SK-N-SH (cell line): ENCODE measurements around the gene EPHX1. TPM values are rescaled to one million over a fixed set of nuclear protein-coding genes. Genes with fewer than 3 reads are reported as not detected.

Experiments
- CTCF ChIA-PET: fragments of 300-600, 350-600 bp; formaldehyde crosslinking; extraction: SDS; loops from one replicate; lab custom pipeline; 2021; lab: Yijun Ruan, JAX
- POLR2A ChIA-PET: fragments of 350-600 bp; sonication (Branson Sonifier 250); formaldehyde crosslinking; extraction: SDS; loops from one replicate; lab custom pipeline; 2020; ENCODE audit warnings: antibody characterized with exemption, inconsistent platforms; lab: Yijun Ruan, JAX
- DNase-seq: peaks from one replicate; pipeline ENCODE4 v3.0.0; 2012
- H2AFZ ChIP-seq: fragments of 200-600 bp; sonication (generic); 2 replicates; pipeline ENCODE4 v1.8.1; 2016; ENCODE audit warnings: antibody characterized with exemption, mild to moderate bottlenecking, low read depth
- H3F3A ChIP-seq: fragments of 200-600 bp; sonication (generic); replicated peaks from 2 replicates; pipeline ENCODE3; 2016; ENCODE audit warnings: antibody characterized with exemption, mild to moderate bottlenecking; ENCODE audit not compliant: insufficient read depth
- H3K27ac ChIP-seq, 2 experiments: fragments of 200-500 bp in 1 of 2; fragments of 200-600 bp in 1 of 2; sonication (Bioruptor generic) in 1 of 2; sonication (generic), shearing (Covaris generic) in 1 of 2; 2 replicates each; pipeline versions ENCODE4 v1.5.1 to v1.6.1; 2014 to 2016; ENCODE audit warnings: low read depth in 2 of 2, inconsistent platforms in 1 of 2, low read length in 1 of 2, mild to moderate bottlenecking in 1 of 2, mixed read lengths in 1 of 2
- H3K27me3 ChIP-seq: fragments of 200-600 bp; sonication (generic), shearing (Covaris generic); 2 replicates; pipeline ENCODE4 v1.6.1; 2016; ENCODE audit warnings: mixed run types; ENCODE audit not compliant: insufficient read depth
- H3K36me3 ChIP-seq, 2 experiments: fragments of 200-500 bp in 1 of 2; fragments of 200-600 bp in 1 of 2; sonication (Bioruptor generic) in 1 of 2; sonication (generic) in 1 of 2; replicated peaks in 1 of 2; 2 replicates each; pipeline versions ENCODE3 to v1.5.1; 2014 to 2016; ENCODE audit warnings: low read length in 1 of 2, mild to moderate bottlenecking in 1 of 2; ENCODE audit not compliant: insufficient read depth in 2 of 2, control insufficient read depth in 1 of 2
- H3K4me1 ChIP-seq, 2 experiments: fragments of 200-500 bp in 1 of 2; fragments of 200-600 bp in 1 of 2; sonication (Bioruptor generic) in 1 of 2; sonication (generic), shearing (Covaris generic) in 1 of 2; 2 replicates each; pipeline versions ENCODE4 v1.5.1 to v1.6.1; 2014 to 2016; ENCODE audit warnings: low read depth in 1 of 2, low read length in 1 of 2, mixed run types in 1 of 2; ENCODE audit not compliant: insufficient read depth in 2 of 2, control insufficient read depth in 1 of 2
- H3K4me2 ChIP-seq: fragments of 200-600 bp; sonication (generic), shearing (Covaris generic); 2 replicates; pipeline ENCODE4 v1.6.1; 2017; ENCODE audit warnings: mixed run types
- H3K4me3 ChIP-seq, 2 experiments: fragments of 200-500 bp in 1 of 2; fragments of 200-600 bp in 1 of 2; sonication (Bioruptor generic) in 1 of 2; sonication (generic), shearing (Covaris generic) in 1 of 2; 2 replicates each; pipeline versions ENCODE4 v1.5.1 to v1.8.1; 2014 to 2016; ENCODE audit warnings: low read depth in 2 of 2, inconsistent platforms in 1 of 2, low read length in 1 of 2, mild to moderate bottlenecking in 1 of 2, mixed read lengths in 1 of 2, moderate library complexity in 1 of 2
- H3K79me2 ChIP-seq: fragments of 200-600 bp; sonication (generic); 2 replicates; pipeline ENCODE4 v1.8.1; 2017; ENCODE audit warnings: mild to moderate bottlenecking; ENCODE audit not compliant: insufficient read depth
- H3K9ac ChIP-seq: fragments of 200-600 bp; sonication (generic); 2 replicates; pipeline ENCODE4 v1.6.1; 2017; ENCODE audit warnings: mixed run types
- H3K9me2 ChIP-seq: fragments of 200-600 bp; sonication (generic); 2 replicates; pipeline ENCODE4 v1.6.1; 2017; ENCODE audit warnings: mixed run types
- H3K9me3 ChIP-seq: fragments of 200-600 bp; sonication (generic); 2 replicates; pipeline ENCODE4 v1.6.1; 2017; ENCODE audit warnings: mixed run types, mild to moderate bottlenecking, moderate library complexity
- H4K20me1 ChIP-seq: fragments of 200-600 bp; sonication (generic); 2 replicates; pipeline ENCODE4 v1.6.1; 2017; ENCODE audit warnings: mild to moderate bottlenecking, mixed run types; ENCODE audit not compliant: insufficient read depth
- EP300 ChIP-seq, 2 experiments: IDR thresholded peaks; 2 replicates each; pipeline versions ENCODE4 v1.4.0 to v1.6.1; 2012; ENCODE audit warnings: borderline replicate concordance in 1 of 2, low read depth in 1 of 2, low read length in 1 of 2
- FOSL2 ChIP-seq: IDR thresholded peaks from 2 replicates; pipeline ENCODE4 v1.4.0; 2012; ENCODE audit warnings: low read depth, mild to moderate bottlenecking, moderate library complexity, borderline replicate concordance
- FOXJ3 ChIP-seq: sonication (generic); formaldehyde crosslinking; IDR thresholded peaks from 2 replicates; pipeline ENCODE4 v1.5.1; 2020; ENCODE audit warnings: mild to moderate bottlenecking, missing genetic modification reagents
- GABPA ChIP-seq: IDR thresholded peaks from 2 replicates; pipeline ENCODE4 v1.4.0; 2012; ENCODE audit warnings: low read depth, mild to moderate bottlenecking
- GATA2 ChIP-seq: sonication (generic); formaldehyde crosslinking; IDR thresholded peaks from 2 replicates; pipeline ENCODE4 v1.5.0; 2020; ENCODE audit warnings: mild to moderate bottlenecking, missing genetic modification reagents
- MEF2A ChIP-seq: IDR thresholded peaks from 2 replicates; pipeline ENCODE4 v1.4.0; 2012; ENCODE audit warnings: low read depth, borderline replicate concordance
- NFIC ChIP-seq: IDR thresholded peaks from 2 replicates; pipeline ENCODE4 v1.4.0; 2012; ENCODE audit warnings: borderline replicate concordance
- NRF1 ChIP-seq: IDR thresholded peaks from 2 replicates; pipeline ENCODE4 v1.6.1; 2012; ENCODE audit warnings: low read depth, mild to moderate bottlenecking, low read length
- POLR2AphosphoS5 ChIP-seq: IDR thresholded peaks from 2 replicates; pipeline ENCODE4 v1.6.1; 2012; ENCODE audit warnings: low read depth, low read length
- RFX5 ChIP-seq: IDR thresholded peaks from 2 replicates; pipeline ENCODE4 v1.6.1; 2012; ENCODE audit warnings: mild to moderate bottlenecking, improper control_type of control experiment, low read length
- RXRA ChIP-seq: IDR thresholded peaks from 2 replicates; pipeline ENCODE4 v1.4.0; 2012; ENCODE audit warnings: low read depth, mild to moderate bottlenecking, borderline replicate concordance
- TAF1 ChIP-seq: IDR thresholded peaks from 2 replicates; pipeline ENCODE4 v1.6.1; 2012; ENCODE audit warnings: low read depth, mild to moderate bottlenecking, low read length, moderate library complexity, borderline replicate concordance
- TCF12 ChIP-seq: IDR thresholded peaks from 2 replicates; pipeline ENCODE4 v1.4.0; 2012
- TEAD4 ChIP-seq: IDR thresholded peaks from 2 replicates; pipeline ENCODE4 v1.4.0; 2012; ENCODE audit warnings: mild to moderate bottlenecking, borderline replicate concordance; ENCODE audit not compliant: insufficient read depth
- WGBS: methylation state at CpG from one replicate; pipeline ENCODE4 v1.1.6; 2017; ENCODE audit warnings: low lambda C conversion rate; 5-methylcytosine and 5-hydroxymethylcytosine counted together
- polyA plus RNA-seq, 3 experiments: library from polyadenylated mRNA; depleted of rRNA; stranded (reverse); fragments of >200 nt; gene quantifications; 2 replicates each; pipeline ENCODE4 v1.2.3, GENCODE V29; 2012
- TF ChIP-seq, protein P1 (sequence below): fragments of 200-600 bp; sonication (generic); IDR thresholded peaks from 2 replicates; pipeline ENCODE4 v1.6.1; 2017; ENCODE audit warnings: antibody characterized with exemption, mild to moderate bottlenecking, moderate library complexity
- TF ChIP-seq, protein P2 (sequence below): IDR thresholded peaks from 2 replicates; pipeline ENCODE4 v1.4.0; 2012; ENCODE audit warnings: low read depth, borderline replicate concordance
- TF ChIP-seq, protein P3 (sequence below): IDR thresholded peaks from 2 replicates; pipeline ENCODE4 v1.4.0; 2012; ENCODE audit warnings: low read depth
- TF ChIP-seq, protein P4 (sequence below): fragments of 150-350 bp; IDR thresholded peaks from 2 replicates; pipeline ENCODE4 v1.6.1; 2016; ENCODE audit warnings: mild to moderate bottlenecking, low read depth, low read length
- TF ChIP-seq, protein P5 (sequence below): IDR thresholded peaks from 2 replicates; pipeline ENCODE4; 2012

EPHX1 gene
- polyA plus RNA-seq, 1 of the 3 experiments (the other 2 are of a cell fraction): 45.7 TPM

DNA sequence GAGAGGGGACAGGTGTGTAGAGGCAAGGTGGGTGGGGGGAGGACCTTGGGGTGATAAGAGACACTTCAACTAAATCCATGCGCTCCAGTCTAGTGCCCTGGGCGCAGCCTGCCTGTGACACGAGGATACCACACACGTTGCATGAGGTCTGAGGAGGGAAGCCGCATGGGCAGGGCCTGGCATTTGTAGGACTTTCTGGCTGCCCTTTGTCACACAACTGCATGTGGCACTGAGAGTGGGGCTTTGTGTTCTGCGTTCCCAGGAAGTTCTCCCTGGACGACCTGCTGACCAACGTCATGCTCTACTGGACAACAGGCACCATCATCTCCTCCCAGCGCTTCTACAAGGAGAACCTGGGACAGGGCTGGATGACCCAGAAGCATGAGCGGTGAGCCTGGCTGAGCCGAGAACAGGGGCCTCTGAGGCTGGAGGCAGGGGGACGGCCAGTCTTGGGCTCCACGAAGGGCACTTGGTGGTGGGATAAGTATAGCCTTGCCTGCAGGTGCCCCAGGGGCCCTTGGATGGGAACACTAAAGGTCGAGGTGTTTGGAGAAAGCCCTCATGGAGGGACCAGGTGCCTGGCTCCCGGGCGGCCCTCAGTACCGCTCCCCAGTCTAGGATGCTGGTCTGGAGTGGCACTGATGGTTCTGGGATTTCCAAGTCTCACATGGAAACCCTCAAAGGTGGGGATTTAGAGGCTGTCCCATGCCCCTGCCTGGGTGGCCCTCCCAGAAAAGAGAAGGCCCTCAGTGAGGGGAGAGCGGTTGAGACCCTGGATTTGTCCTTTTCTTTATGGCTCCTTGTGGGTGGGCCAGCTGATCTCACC lies 34.5 kb downstream of the EPHX1 start:
- H3K36me3 ChIP-seq: peaks cover 6 to 30% of the 10 kb centered on the region in 2 experiments
- no peaks in the 10 kb centered on the region for H3K79me2 ChIP-seq
- H3K4me1 ChIP-seq: peaks cover 0 to 7% of the 10 kb centered on the region in 2 experiments; a peak in 1 of 4 replicates
- no peaks in the 10 kb centered on the region for H3K9me2 ChIP-seq
- no peaks in the 10 kb centered on the region for H3K9me3 ChIP-seq
- 95% methylated on average over 12 of the region's 18 CpGs for WGBS
- ChIA-PET CTCF (interaction anchor here (0.9 to 2.3 kb wide), 5 partner anchors 66 to 372 kb away, joined by 3 to 22 read pairs (median 4); partner anchors contain the start of gene SRP9), POLR2A (no interaction called here)
- DNase-seq: no peak
- no peak overlapping the region for H2AFZ ChIP-seq
- H4K20me1 ChIP-seq: no peaks in the 10 kb centered on the region
- TF ChIP-seq GABPA: no peak
- no peak for TF ChIP-seq MEF2A
- no peak for TF ChIP-seq RXRA
- no peak for TF ChIP-seq TCF12
- no peak for TF ChIP-seq EP300 (IDR thresholded peaks at IDR 0.05; ENCODE audit: borderline replicate concordance in 1 of 2, low read depth in 1 of 2, low read length in 1 of 2)
- TF ChIP-seq FOSL2: no peak
- TF ChIP-seq, protein P1, sequence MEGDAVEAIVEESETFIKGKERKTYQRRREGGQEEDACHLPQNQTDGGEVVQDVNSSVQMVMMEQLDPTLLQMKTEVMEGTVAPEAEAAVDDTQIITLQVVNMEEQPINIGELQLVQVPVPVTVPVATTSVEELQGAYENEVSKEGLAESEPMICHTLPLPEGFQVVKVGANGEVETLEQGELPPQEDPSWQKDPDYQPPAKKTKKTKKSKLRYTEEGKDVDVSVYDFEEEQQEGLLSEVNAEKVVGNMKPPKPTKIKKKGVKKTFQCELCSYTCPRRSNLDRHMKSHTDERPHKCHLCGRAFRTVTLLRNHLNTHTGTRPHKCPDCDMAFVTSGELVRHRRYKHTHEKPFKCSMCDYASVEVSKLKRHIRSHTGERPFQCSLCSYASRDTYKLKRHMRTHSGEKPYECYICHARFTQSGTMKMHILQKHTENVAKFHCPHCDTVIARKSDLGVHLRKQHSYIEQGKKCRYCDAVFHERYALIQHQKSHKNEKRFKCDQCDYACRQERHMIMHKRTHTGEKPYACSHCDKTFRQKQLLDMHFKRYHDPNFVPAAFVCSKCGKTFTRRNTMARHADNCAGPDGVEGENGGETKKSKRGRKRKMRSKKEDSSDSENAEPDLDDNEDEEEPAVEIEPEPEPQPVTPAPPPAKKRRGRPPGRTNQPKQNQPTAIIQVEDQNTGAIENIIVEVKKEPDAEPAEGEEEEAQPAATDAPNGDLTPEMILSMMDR: no peak
- no peak overlapping the region for H3K9ac ChIP-seq
- H3F3A ChIP-seq: no peaks in the 10 kb centered on the region
- no peak overlapping the region for H3K4me3 ChIP-seq
- H3K27ac ChIP-seq: no peak overlapping the region
- H3K27me3 ChIP-seq: no peaks in the 10 kb centered on the region
- H3K4me2 ChIP-seq: no peak overlapping the region

DNA sequence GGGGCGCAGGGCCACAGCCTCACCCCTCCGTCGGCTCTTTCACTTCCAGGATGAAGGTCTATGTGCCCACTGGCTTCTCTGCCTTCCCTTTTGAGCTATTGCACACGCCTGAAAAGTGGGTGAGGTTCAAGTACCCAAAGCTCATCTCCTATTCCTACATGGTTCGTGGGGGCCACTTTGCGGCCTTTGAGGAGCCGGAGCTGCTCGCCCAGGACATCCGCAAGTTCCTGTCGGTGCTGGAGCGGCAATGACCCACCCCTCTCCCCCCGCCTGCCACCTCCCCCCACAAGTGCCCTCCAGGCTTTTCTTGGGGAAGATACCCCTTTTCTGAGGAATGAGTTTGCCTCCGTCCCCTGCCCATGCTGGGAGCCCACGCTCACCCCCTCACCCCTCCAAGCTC lies 35.2 kb downstream of the EPHX1 start:
- Histone ChIP-seq H4K20me1 (no peaks in the 10 kb centered on the region), H3K79me2 (no peaks in the 10 kb centered on the region), H3K9me2 (no peaks in the 10 kb centered on the region), H3K9me3 (no peaks in the 10 kb centered on the region), H3F3A (no peaks in the 10 kb centered on the region), H3K4me1 (peaks cover 0 to 11% of the 10 kb centered on the region in 2 experiments; a peak in 1 of 4 replicates), H2AFZ (no peak overlapping the region), H3K4me3 (no peak overlapping the region), H3K9ac (no peak overlapping the region), H3K36me3 (peaks cover 5 to 30% of the 10 kb centered on the region in 2 experiments), H3K4me2 (no peak overlapping the region), H3K27me3 (no peaks in the 10 kb centered on the region), H3K27ac (no peak overlapping the region)
- WGBS: 93% methylated on average over 14 of the region's 14 CpGs
- POLR2A ChIA-PET: interaction anchor here (1.4 kb wide), 1 partner anchor 67 kb away, joined by 6 read pairs; the partner anchor contains the start of gene SRP9
- CTCF ChIA-PET: interaction anchor here (0.9 to 2.3 kb wide), 11 partner anchors 8 to 376 kb away, joined by 3 to 22 read pairs (median 4); partner anchors contain the start of gene SRP9
- DNase-seq: no peak
- TF ChIP-seq POLR2AphosphoS5 (no peak), TEAD4 (no peak), RFX5 (no peak), FOXJ3 (CRISPR knock-in tag) (no peak), GABPA (no peak), TAF1 (no peak), MEF2A (no peak), GATA2 (CRISPR knock-in tag) (no peak), NRF1 (no peak), FOSL2 (no peak), NFIC (no peak)
- TF ChIP-seq, protein P2, sequence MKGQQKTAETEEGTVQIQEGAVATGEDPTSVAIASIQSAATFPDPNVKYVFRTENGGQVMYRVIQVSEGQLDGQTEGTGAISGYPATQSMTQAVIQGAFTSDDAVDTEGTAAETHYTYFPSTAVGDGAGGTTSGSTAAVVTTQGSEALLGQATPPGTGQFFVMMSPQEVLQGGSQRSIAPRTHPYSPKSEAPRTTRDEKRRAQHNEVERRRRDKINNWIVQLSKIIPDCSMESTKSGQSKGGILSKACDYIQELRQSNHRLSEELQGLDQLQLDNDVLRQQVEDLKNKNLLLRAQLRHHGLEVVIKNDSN: no peak
- TF ChIP-seq, protein P3, sequence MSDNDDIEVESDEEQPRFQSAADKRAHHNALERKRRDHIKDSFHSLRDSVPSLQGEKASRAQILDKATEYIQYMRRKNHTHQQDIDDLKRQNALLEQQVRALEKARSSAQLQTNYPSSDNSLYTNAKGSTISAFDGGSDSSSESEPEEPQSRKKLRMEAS: no peak
- TF ChIP-seq, protein P4, sequence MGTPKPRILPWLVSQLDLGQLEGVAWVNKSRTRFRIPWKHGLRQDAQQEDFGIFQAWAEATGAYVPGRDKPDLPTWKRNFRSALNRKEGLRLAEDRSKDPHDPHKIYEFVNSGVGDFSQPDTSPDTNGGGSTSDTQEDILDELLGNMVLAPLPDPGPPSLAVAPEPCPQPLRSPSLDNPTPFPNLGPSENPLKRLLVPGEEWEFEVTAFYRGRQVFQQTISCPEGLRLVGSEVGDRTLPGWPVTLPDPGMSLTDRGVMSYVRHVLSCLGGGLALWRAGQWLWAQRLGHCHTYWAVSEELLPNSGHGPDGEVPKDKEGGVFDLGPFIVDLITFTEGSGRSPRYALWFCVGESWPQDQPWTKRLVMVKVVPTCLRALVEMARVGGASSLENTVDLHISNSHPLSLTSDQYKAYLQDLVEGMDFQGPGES: no peak
- TF ChIP-seq, protein P5, sequence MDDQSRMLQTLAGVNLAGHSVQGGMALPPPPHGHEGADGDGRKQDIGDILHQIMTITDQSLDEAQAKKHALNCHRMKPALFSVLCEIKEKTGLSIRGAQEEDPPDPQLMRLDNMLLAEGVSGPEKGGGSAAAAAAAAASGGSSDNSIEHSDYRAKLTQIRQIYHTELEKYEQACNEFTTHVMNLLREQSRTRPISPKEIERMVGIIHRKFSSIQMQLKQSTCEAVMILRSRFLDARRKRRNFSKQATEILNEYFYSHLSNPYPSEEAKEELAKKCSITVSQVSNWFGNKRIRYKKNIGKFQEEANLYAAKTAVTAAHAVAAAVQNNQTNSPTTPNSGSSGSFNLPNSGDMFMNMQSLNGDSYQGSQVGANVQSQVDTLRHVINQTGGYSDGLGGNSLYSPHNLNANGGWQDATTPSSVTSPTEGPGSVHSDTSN: no peak
